ENCODE measurements around the gene TRERF1.

TRERF1 gene

GRCh38 chr6:42424906-42425474, 26.7 kb downstream of the TRERF1 start:
- no peak for DNase-seq

- no peak for DNase-seq
Measured at GRCh38 chr6:42423244-42423643, 28.5 kb downstream of the TRERF1 start.

GRCh38 chr6:42420741-42421140, 31.0 kb downstream of the TRERF1 start:
- no peak for DNase-seq

GRCh38 chr6:42419490-42420280, 32.0 kb downstream of the TRERF1 start:
- no peak for DNase-seq

GRCh38 chr6:42418724-42419123, 33.0 kb downstream of the TRERF1 start:
- DNase-seq = peak; percentile 28

- DNase-seq = no peak
Measured at GRCh38 chr6:42417641-42418112, 34.0 kb downstream of the TRERF1 start.

GRCh38 chr6:42411406-42411805, 40.3 kb downstream of the TRERF1 start:
- DNase-seq = no peak

GRCh38 chr6:42410861-42411260, 40.9 kb downstream of the TRERF1 start:
- no peak for DNase-seq

- DNase-seq = no peak
Measured at GRCh38 chr6:42409581-42409980, 42.1 kb downstream of the TRERF1 start.

GRCh38 chr6:42407379-42407778, 44.3 kb downstream of the TRERF1 start:
- DNase-seq = no peak

- DNase-seq = no peak
Measured at GRCh38 chr6:42406306-42407280, 45.1 kb downstream of the TRERF1 start.

- DNase-seq = no peak
Measured at GRCh38 chr6:42405021-42405420, 46.7 kb downstream of the TRERF1 start.

GRCh38 chr6:42404484-42404883, 47.2 kb downstream of the TRERF1 start:
- DNase-seq = no peak

- no peak for DNase-seq
Measured at GRCh38 chr6:42403831-42404230, 47.9 kb downstream of the TRERF1 start.

GRCh38 chr6:42403421-42403820, 48.3 kb downstream of the TRERF1 start:
- DNase-seq = no peak

GRCh38 chr6:42402184-42402583, 49.5 kb downstream of the TRERF1 start:
- no peak for DNase-seq

- no peak for DNase-seq
Measured at GRCh38 chr6:42401613-42401951, 50.1 kb downstream of the TRERF1 start.

GRCh38 chr6:42400886-42401612, 50.7 kb downstream of the TRERF1 start:
- no peak for DNase-seq

- DNase-seq = no peak
Measured at GRCh38 chr6:42400061-42400760, 51.5 kb downstream of the TRERF1 start.

GRCh38 chr6:42396720-42397119, 55.0 kb downstream of the TRERF1 start:
- DNase-seq = no peak

GRCh38 chr6:42394881-42395620, 56.7 kb downstream of the TRERF1 start:
- no peak for DNase-seq
